Body of pancreas (tissue), 4 donors: ENCODE results near the gene LRFN2. TPM values are rescaled to one million over a fixed set of nuclear protein-coding genes. Genes with fewer than 3 reads are reported as not detected.

Experiments used
- ATAC-seq: fragments of 150-250 bp; one replicate; pipeline ENCODE4 v1.9.1; 2016
- DNase-seq, 4 donors: peaks; one replicate each; pipeline ENCODE4 v3.0.0-alpha.2; 2019
- H3K27ac ChIP-seq, 4 donors: fragments of 200-600 bp; sonication (generic); 1 replicate in 3 of 4; 2 replicates in 1 of 4; pipeline versions ENCODE4 v1.5.1 to v1.6.1; 2016 to 2019; ENCODE audit warnings: mild to moderate bottlenecking in 1 of 4, mixed read lengths in 1 of 4, moderate library complexity in 1 of 4
- H3K27me3 ChIP-seq, 2 donors: fragments of 200-600 bp; sonication (generic); one replicate each; pipeline ENCODE4 v1.6.0; 2016; ENCODE audit warnings: mild to moderate bottlenecking in 1 of 2
- H3K36me3 ChIP-seq, 2 donors: fragments of 200-600 bp; sonication (generic); replicated peaks in 1 of 2; 2 replicates each; pipeline ENCODE4 v1.5.1; 2016; ENCODE audit warnings: low read depth in 2 of 2; ENCODE audit not compliant: insufficient read depth in 1 of 2
- H3K4me1 ChIP-seq: fragments of 200-600 bp; sonication (generic); one replicate; pipeline ENCODE4 v1.6.0; 2016
- H3K4me3 ChIP-seq, 2 donors: fragments of 200-600 bp; sonication (generic); 1 replicate in 1 of 2; 2 replicates in 1 of 2; pipeline ENCODE4 v1.5.1; 2016 to 2019
- H3K9me3 ChIP-seq, 3 donors: fragments of 200-600 bp; sonication (generic); 1 replicate in 2 of 3; 2 replicates in 1 of 3; pipeline ENCODE4 v1.5.1; 2016
- CTCF ChIP-seq, 7 experiments: fragments of 450-650 bp in 4 of 7; fragments of 200-600 bp in 3 of 7; sonication (generic) in 3 of 7; IDR thresholded peaks; one replicate each; pipeline ENCODE4 v1.5.1; 2016 to 2019; ENCODE audit warnings: antibody characterized with exemption in 7 of 7
- POLR2A ChIP-seq, 3 donors: fragments of 450-650 bp; IDR thresholded peaks; one replicate each; pipeline ENCODE4 v1.6.1; 2016; ENCODE audit warnings: antibody characterized with exemption in 3 of 3, mild to moderate bottlenecking in 2 of 3
- WGBS, 2 donors: methylation state at CpG; one replicate each; pipeline ENCODE4 v1.1.5; 2017; 5-methylcytosine and 5-hydroxymethylcytosine counted together
- intact Hi-C: fragments of 100-400 bp; cut with DNase I; formaldehyde crosslinking; loops from one replicate; pipeline ENCODE4 v1.15.1; 2023
- total RNA-seq, 2 donors: library from RNA; depleted of rRNA; stranded (reverse); fragments of >200 nt; gene quantifications; one replicate each; pipeline ENCODE4 v1.1.0, GENCODE V29; 2016

Gene LRFN2
- total RNA-seq, 2 donors from 2014 or later = 0.33 TPM; not detected in 1

- H3K9me3 ChIP-seq = no peaks in the 10 kb centered on the region
- intact Hi-C loops = no loop called here
- 92 to 96% methylated on average over 5 of the region's 5 CpGs for WGBS, 2 donors
- no peaks in the 10 kb centered on the region for H3K27me3 ChIP-seq
- H3K36me3 ChIP-seq = no peaks in the 10 kb centered on the region
- no peak overlapping the region for H3K27ac ChIP-seq
- H3K4me3 ChIP-seq = no peak overlapping the region
- ATAC-seq (no peak), DNase-seq (no peak)
- H3K4me1 ChIP-seq = no peaks in the 10 kb centered on the region
- TF ChIP-seq POLR2A (IDR thresholded peaks at IDR 0.05) (no peak), CTCF (IDR thresholded peaks at IDR 0.05) (no peak)
These were observed 49.7 kb downstream of the LRFN2 start for GRCh38 chr6:40537446-40537845.

- Histone ChIP-seq H3K27me3 (no peaks in the 10 kb centered on the region), H3K36me3 (no peaks in the 10 kb centered on the region), H3K4me3 (no peak overlapping the region), H3K4me1 (no peaks in the 10 kb centered on the region), H3K27ac (no peak overlapping the region), H3K9me3 (no peaks in the 10 kb centered on the region)
- peak in 1 of 4 donors; percentile 24 for DNase-seq
- TF ChIP-seq CTCF (IDR thresholded peaks at IDR 0.05) (peak in 1 of 7 experiments; percentile 24), POLR2A (IDR thresholded peaks at IDR 0.05) (no peak)
- no peak for ATAC-seq
- WGBS, 2 donors = 40 to 54% methylated on average over 3 of the region's 3 CpGs
- intact Hi-C loops = no loop called here
These were observed 50.7 kb downstream of the LRFN2 start for GRCh38 chr6:40536442-40536841.

- Histone ChIP-seq H3K4me3 (no peak overlapping the region), H3K27me3 (no peaks in the 10 kb centered on the region), H3K27ac (no peak overlapping the region), H3K9me3 (no peaks in the 10 kb centered on the region), H3K36me3 (no peaks in the 10 kb centered on the region), H3K4me1 (no peaks in the 10 kb centered on the region)
- ATAC-seq = no peak
- no peak for DNase-seq
- WGBS, 2 donors = 74 to 75% methylated on average over 7 of the region's 7 CpGs
- TF ChIP-seq POLR2A (IDR thresholded peaks at IDR 0.05) (no peak), CTCF (IDR thresholded peaks at IDR 0.05) (no peak)
- intact Hi-C loops = no loop called here
These were observed 51.3 kb downstream of the LRFN2 start for GRCh38 chr6:40535819-40536380.

GRCh38 chr6:40535110-40535818 lies 51.9 kb downstream of the LRFN2 start:
- intact Hi-C loops = no loop called here
- Histone ChIP-seq H3K9me3 (no peaks in the 10 kb centered on the region), H3K27ac (no peak overlapping the region), H3K36me3 (no peaks in the 10 kb centered on the region), H3K4me1 (no peaks in the 10 kb centered on the region), H3K4me3 (no peak overlapping the region), H3K27me3 (no peaks in the 10 kb centered on the region)
- WGBS, 2 donors = 79 to 82% methylated on average over 3 of the region's 3 CpGs
- no peak for TF ChIP-seq CTCF (IDR thresholded peaks at IDR 0.05)
- no peak for TF ChIP-seq POLR2A (IDR thresholded peaks at IDR 0.05)
- DNase-seq (no peak), ATAC-seq (no peak)
